Vagina (tissue), 2 donors: ENCODE results near the gene PSMC3. TPM values are rescaled to one million over a fixed set of nuclear protein-coding genes. Genes with fewer than 3 reads are reported as not detected.
A peak's percentile ranks its signal among the peaks of the same experiment; 100 is the strongest.

Experiments used
- DNase-seq, 2 donors: peaks; one replicate each; pipeline ENCODE4 v3.0.0-alpha.2; 2017; ENCODE audit errors: extremely low spot score in 2 of 2
- H3K27ac ChIP-seq: fragments of 200-600 bp; sonication (generic); one replicate; pipeline ENCODE4 v1.5.1; 2019
- H3K27me3 ChIP-seq: fragments of 200-600 bp; sonication (generic); one replicate; pipeline ENCODE4 v1.5.1; 2019
- H3K36me3 ChIP-seq, 2 donors: fragments of 200-600 bp; sonication (generic); one replicate each; pipeline ENCODE4 v1.5.1; 2017 to 2019
- H3K4me1 ChIP-seq: fragments of 200-600 bp; sonication (generic); one replicate; pipeline ENCODE4 v1.5.1; 2019
- H3K4me3 ChIP-seq, 2 donors: fragments of 200-600 bp; sonication (generic); 1 replicate in 1 of 2; 2 replicates in 1 of 2; pipeline ENCODE4 v1.5.1; 2016 to 2019
- H3K9me3 ChIP-seq: fragments of 200-600 bp; sonication (generic); one replicate; pipeline ENCODE4 v1.5.1; 2019
- POLR2A ChIP-seq, 2 donors: fragments of 450-650 bp; IDR thresholded peaks; one replicate each; pipeline ENCODE4 v1.6.1; 2017; ENCODE audit warnings: antibody characterized with exemption in 2 of 2, mild to moderate bottlenecking in 2 of 2, moderate library complexity in 2 of 2
- POLR2AphosphoS5 ChIP-seq, 2 donors: sonication (generic); formaldehyde crosslinking; IDR thresholded peaks; one replicate each; pipeline ENCODE4 v1.9.0; 2017; ENCODE audit warnings: antibody characterized with exemption in 2 of 2, mild to moderate bottlenecking in 2 of 2, low read depth in 1 of 2; ENCODE audit not compliant: insufficient read depth in 1 of 2
- intact Hi-C: fragments of 100-400 bp; cut with DNase I; formaldehyde crosslinking; loops from one replicate; pipeline ENCODE4 v1.15.1; 2023
- total RNA-seq: library from RNA; depleted of rRNA; stranded (reverse); fragments of >200 nt; gene quantifications from one replicate; pipeline ENCODE4 v1.2.3, GENCODE V29; 2016
- TF ChIP-seq, protein P1 (sequence below), 3 experiments: fragments of 450-650 bp in 2 of 3; fragments of 200-600 bp in 1 of 3; sonication (generic) in 1 of 3; IDR thresholded peaks; one replicate each; pipeline ENCODE4 v1.5.1; 2017 to 2019; ENCODE audit warnings: antibody characterized with exemption in 3 of 3, mild to moderate bottlenecking in 2 of 3, moderate library complexity in 2 of 3

The PSMC3 gene
- total RNA-seq, 1 donor from 2014 or later: 89.6 TPM

DNA sequence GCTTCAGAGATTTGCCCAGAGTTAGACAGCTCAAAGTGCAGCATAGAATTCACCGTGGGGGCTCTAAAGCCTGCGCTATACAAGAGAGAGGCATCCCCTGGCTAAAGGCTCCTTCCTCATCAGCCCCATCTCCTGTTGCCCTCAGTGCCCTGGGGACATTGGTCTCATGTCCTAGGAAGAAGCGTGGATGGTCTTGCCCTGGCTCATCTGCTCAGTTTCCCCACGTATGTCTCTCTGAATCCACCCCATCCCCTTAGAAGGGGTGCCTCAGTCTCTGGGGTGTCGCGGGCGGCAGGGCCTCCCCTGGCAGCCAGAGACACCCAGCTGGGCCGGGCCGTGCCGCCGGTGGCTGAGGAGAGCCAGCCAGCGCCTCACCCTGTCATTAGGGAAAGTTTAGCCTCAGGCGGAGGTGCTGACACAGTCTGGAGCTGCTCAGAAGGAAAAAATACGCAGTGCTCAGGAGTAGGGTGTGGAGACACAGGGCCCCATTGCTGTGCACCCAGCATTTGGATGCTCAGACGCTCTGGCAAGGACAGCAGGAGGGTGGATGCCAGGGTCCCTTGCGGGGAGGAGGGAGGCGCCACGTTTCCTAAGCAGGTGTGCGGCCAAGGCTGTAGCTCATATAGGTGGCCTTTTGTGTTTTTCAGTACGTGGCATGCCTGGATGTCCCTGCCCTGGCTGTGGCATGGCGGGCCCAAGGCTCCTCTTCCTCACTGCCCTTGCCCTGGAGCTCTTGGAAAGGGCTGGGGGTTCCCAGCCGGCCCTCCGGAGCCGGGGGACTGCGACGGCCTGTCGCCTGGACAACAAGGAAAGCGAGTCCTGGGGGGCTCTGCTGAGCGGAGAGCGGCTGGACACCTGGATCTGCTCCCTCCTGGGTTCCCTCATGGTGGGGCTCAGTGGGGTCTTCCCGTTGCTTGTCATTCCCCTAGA, 16.5 kb downstream of the PSMC3 start:
- no peaks in the 10 kb centered on the region for H3K9me3 ChIP-seq
- no peaks in the 10 kb centered on the region for H3K27me3 ChIP-seq
- H3K4me1 ChIP-seq: peaks cover 37% of the 10 kb centered on the region
- DNase-seq: no peak
- intact Hi-C loops: no loop called here
- H3K36me3 ChIP-seq: peaks cover 0 to 30% of the 10 kb centered on the region in 2 donors
- peak overlapping the region; percentile 62 to 87 for H3K4me3 ChIP-seq
- peak overlapping the region; percentile 89 for H3K27ac ChIP-seq
- no peak for TF ChIP-seq POLR2AphosphoS5 (IDR thresholded peaks at IDR 0.05; ENCODE audit: insufficient read depth in 1 of 2, low read depth in 1 of 2)
- TF ChIP-seq POLR2A (IDR thresholded peaks at IDR 0.05): no peak
- TF ChIP-seq, protein P1, sequence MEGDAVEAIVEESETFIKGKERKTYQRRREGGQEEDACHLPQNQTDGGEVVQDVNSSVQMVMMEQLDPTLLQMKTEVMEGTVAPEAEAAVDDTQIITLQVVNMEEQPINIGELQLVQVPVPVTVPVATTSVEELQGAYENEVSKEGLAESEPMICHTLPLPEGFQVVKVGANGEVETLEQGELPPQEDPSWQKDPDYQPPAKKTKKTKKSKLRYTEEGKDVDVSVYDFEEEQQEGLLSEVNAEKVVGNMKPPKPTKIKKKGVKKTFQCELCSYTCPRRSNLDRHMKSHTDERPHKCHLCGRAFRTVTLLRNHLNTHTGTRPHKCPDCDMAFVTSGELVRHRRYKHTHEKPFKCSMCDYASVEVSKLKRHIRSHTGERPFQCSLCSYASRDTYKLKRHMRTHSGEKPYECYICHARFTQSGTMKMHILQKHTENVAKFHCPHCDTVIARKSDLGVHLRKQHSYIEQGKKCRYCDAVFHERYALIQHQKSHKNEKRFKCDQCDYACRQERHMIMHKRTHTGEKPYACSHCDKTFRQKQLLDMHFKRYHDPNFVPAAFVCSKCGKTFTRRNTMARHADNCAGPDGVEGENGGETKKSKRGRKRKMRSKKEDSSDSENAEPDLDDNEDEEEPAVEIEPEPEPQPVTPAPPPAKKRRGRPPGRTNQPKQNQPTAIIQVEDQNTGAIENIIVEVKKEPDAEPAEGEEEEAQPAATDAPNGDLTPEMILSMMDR (IDR thresholded peaks at IDR 0.05): no peak

DNA sequence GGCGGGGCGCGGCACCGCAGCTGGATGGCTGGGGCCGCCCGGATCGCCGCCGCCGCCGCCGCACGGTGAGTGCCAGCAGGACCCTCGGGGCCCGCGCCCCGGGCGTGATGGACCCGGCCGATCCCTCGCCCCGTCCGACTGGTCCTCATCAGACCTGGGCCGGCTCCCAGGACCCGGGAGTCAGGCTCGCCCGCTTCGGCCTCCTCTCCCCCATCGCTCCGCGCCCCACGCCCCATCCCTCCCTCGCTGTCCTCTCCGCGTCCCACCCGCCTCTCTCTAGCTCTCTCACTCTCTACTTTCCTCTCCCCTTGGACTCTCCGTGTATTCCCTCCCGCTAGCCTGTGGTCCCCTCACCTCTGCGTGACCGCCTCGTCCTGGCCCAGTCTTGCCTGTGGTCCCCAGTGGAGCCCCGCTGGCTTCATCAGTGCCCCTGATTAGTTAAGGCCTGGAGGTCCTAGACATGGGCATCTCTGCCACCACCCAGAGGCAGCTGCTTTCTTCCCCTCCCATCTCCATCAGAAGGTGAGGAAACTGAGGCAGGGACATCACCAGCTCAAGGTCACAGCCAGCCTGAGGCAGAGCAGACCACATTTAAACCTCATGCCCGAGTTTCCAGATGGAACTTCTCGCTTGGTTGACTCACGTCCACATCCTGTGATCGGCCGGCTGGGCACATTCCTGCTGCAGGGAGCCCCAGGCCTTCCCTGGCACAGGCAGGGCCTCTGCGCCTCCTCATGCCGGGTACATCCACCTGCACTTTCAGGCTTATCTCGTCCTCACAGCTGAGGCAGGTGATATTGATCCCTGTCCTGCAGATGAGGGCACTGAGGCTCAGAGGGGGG, 17.4 kb downstream of the PSMC3 start:
- H3K27ac ChIP-seq: peak overlapping the region; percentile 89
- DNase-seq: peak in 1 of 2 donors; percentile 95
- peaks cover 0 to 24% of the 10 kb centered on the region in 2 donors for H3K36me3 ChIP-seq
- intact Hi-C loops: no loop called here
- no peaks in the 10 kb centered on the region for H3K9me3 ChIP-seq
- no peaks in the 10 kb centered on the region for H3K27me3 ChIP-seq
- TF ChIP-seq POLR2A (IDR thresholded peaks at IDR 0.05) (peak in 1 of 2 donors; percentile 41), POLR2AphosphoS5 (IDR thresholded peaks at IDR 0.05; ENCODE audit: insufficient read depth in 1 of 2, low read depth in 1 of 2) (peak in 1 of 2 donors; percentile 66)
- TF ChIP-seq, protein P1 (IDR thresholded peaks at IDR 0.05): no peak
- peaks cover 37% of the 10 kb centered on the region for H3K4me1 ChIP-seq
- H3K4me3 ChIP-seq: peak overlapping the region; percentile 62 to 87

DNA sequence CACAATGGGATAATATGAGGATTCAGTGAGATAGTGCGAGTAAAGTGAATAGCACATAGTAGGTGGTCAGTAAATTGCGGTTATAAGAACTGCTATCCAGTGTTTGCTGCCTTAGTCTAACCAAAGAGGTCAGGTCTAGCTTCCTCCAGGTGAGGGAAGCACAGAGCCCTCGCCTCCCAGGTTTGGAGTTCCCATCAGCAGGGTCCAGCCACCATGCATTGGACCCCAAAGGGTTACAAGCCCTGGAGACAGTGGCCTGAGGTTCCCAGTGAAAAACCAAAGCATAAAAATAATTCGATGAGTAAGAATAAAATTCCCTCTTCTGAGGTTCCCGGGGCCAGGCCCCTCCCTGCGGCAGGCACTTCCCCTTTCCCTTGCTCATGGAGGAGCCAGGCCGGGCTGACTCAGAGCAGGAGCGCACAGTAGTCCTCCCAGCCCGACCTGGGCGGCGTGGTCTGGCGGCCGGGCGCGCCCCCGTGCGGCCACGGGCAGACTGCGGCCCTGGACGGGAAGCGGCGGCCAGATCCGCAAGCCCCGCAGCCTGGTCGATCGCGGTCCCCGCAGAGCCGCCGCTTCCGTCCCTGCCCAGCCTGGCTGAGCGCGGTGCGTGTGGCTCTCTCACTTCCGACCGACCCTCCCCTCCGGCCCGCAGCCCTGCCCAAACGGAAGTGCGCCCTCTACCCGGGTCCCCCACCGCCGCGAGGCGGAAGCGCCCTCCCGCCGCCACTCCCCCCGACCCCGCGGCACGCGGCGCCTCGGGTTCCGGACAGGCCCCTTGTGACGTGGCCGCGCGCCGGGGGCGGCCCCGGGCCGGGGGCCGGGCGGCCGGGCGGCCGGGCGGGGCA, 18.3 kb downstream of the PSMC3 start, which contains the start of gene SLC39A13:
Gene SLC39A13 (plus strand): TSS at position 845 of the 845 bp plus-strand sequence. CDS start 1,505 bp downstream, outside the sequence.
- TF ChIP-seq POLR2A (IDR thresholded peaks at IDR 0.05) (peak in 1 of 2 donors; percentile 88), POLR2AphosphoS5 (IDR thresholded peaks at IDR 0.05; ENCODE audit: insufficient read depth in 1 of 2, low read depth in 1 of 2) (peak in 1 of 2 donors; percentile 66)
- TF ChIP-seq, protein P1 (IDR thresholded peaks at IDR 0.05): peak; percentile 78 to 85 (median 83)
- H3K27ac ChIP-seq: peak within 1 kb of the TSS; percentile 89
- peaks cover 37% of the 10 kb centered on the region for H3K4me1 ChIP-seq
- no peaks in the 10 kb centered on the region for H3K27me3 ChIP-seq
- H3K9me3 ChIP-seq: no peaks in the 10 kb centered on the region
- intact Hi-C loops: no loop called here
- peak within 1 kb of the TSS; percentile 62 to 87 for H3K4me3 ChIP-seq
- DNase-seq: peak; percentile 94 to 97
- peaks cover 0 to 16% of the 10 kb centered on the region in 2 donors for H3K36me3 ChIP-seq

DNA sequence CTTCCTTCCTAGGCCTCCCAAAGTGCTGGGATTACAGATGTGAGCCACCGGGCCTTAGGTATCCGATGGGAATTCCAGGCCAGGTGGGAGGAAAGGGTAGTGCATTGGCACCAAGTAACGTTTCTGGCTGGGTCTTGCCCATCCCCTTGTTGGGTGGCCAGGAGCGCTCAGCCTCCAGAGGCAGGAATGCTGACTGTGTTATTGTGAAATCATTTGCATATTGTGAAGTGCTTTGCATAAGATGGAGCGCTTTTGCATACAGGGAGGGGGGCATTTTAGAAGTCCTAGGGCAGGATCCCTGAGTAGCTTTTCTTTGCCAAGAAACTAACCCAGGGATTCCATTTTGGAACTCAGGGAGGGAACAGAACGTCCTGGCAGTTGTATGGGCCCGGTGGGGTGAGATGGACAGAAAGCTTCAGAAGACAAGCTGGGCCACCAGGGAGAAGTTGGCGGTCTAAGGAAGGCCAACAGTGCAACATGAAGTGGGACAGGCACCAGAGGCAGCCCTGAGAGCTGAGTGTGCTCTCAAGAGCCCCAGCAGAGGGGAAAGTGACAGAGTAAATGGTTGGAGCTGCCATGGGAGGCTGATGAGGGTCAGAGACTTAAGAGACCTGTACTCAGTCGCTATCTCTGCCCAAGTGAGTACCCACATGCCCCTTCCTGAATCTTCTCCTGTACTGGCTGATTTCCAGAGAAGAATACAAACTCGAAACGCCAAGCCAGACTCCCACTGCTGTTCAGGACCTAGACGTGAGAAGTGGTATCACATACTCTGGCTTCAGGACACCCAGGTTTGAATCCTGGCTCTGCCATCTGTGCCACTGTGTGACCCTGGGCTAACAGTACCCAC, 19.1 kb downstream of the PSMC3 start:
- peak overlapping the region; percentile 62 to 87 for H3K4me3 ChIP-seq
- H3K9me3 ChIP-seq: no peaks in the 10 kb centered on the region
- H3K4me1 ChIP-seq: peaks cover 37% of the 10 kb centered on the region
- TF ChIP-seq, protein P1 (IDR thresholded peaks at IDR 0.05): no peak
- TF ChIP-seq POLR2AphosphoS5 (IDR thresholded peaks at IDR 0.05; ENCODE audit: insufficient read depth in 1 of 2, low read depth in 1 of 2) (no peak), POLR2A (IDR thresholded peaks at IDR 0.05) (no peak)
- DNase-seq: no peak
- intact Hi-C loops: no loop called here
- H3K36me3 ChIP-seq: peaks cover 0 to 15% of the 10 kb centered on the region in 2 donors
- no peaks in the 10 kb centered on the region for H3K27me3 ChIP-seq
- H3K27ac ChIP-seq: peak overlapping the region; percentile 89
